Loucy (cell line): ENCODE data around the gene MPO.

Source experiments
- CTCF ChIP-seq: fragments of 200-600 bp; sonication (generic); conservative IDR thresholded peaks from 2 replicates; pipeline ENCODE4 v1.5.1; 2014; ENCODE audit warnings: mild to moderate bottlenecking, antibody characterized with exemption, low read length
- EZH2phosphoT487 ChIP-seq: fragments of 200-600 bp; IDR thresholded peaks from 2 replicates; pipeline ENCODE4 v1.6.1; 2018; ENCODE audit warnings: antibody characterized with exemption, mild to moderate bottlenecking, moderate library complexity, borderline replicate concordance

GRCh38 chr17:58319173-58320162 is 38.7 kb upstream of the MPO start:
- TF ChIP-seq CTCF, result no peak
- TF ChIP-seq EZH2phosphoT487, result no peak
